K562 (cell line): ENCODE data around the gene SNX15. TPM values are rescaled to one million over a fixed set of nuclear protein-coding genes. Genes with fewer than 3 reads are reported as not detected.

Experiments used
- ATAC-seq: fragments of 200-7000 bp; cut with Tn5 transposase; 3 replicates; pipeline ENCODE4 v1.9.1; 2020; ENCODE audit warnings: moderate library complexity
- BruUV-seq: library from RNA; stranded (reverse); fragments of 400-500 nt; replicated peaks from 2 replicates; lab custom pipeline; 2021; lab: Mats Ljungman, UMichigan
- CTCF ChIA-PET: fragments of 300-600 bp; formaldehyde crosslinking; extraction: SDS; loops from one replicate; lab custom pipeline; 2021; ENCODE audit warnings: low intra/inter-chr PET ratio; lab: Yijun Ruan, JAX
- POLR2A ChIA-PET: fragments of 300-600, 350-650 bp; sonication (Branson Sonifier 250); formaldehyde crosslinking; extraction: SDS; loops from one replicate; lab custom pipeline; 2021; ENCODE audit warnings: antibody characterized with exemption, inconsistent platforms; lab: Yijun Ruan, JAX
- DNase-seq, 4 experiments: peaks; one replicate each; pipeline versions ENCODE4 v3.0.0 to v3.0.0-alpha.2; 2011 to 2018; ENCODE audit warnings: low spot score in 3 of 4, mixed read lengths in 3 of 4; ENCODE audit errors: extremely low read depth in 1 of 4
- FAIRE-seq: peaks from 2 replicates; lab custom pipeline; 2011; peaks lifted over from hg19 to GRCh38; lab: Jason Lieb, UNC
- H2AFZ ChIP-seq: 2 replicates; pipeline ENCODE4 v1.6.0; 2011; ENCODE audit warnings: low read depth, low read length, control low read depth, inconsistent platforms
- H3K27ac ChIP-seq: fragments of 200-600 bp; 3 replicates; pipeline ENCODE4 v1.8.0; 2011; ENCODE audit warnings: low read depth, mild to moderate bottlenecking, control low read depth, inconsistent platforms, low read length, moderate library complexity, mixed read lengths; ENCODE audit errors: extremely low read depth
- H3K27me3 ChIP-seq, 2 experiments: fragments of 300-600 bp in 1 of 2; 2 replicates in 1 of 2; 3 replicates in 1 of 2; pipeline versions ENCODE4 v1.6.0 to v1.8.0; 2011; ENCODE audit warnings: inconsistent platforms in 2 of 2, low read length in 2 of 2, mild to moderate bottlenecking in 1 of 2, mixed read lengths in 1 of 2, moderate library complexity in 1 of 2; ENCODE audit not compliant: control insufficient read depth in 2 of 2, insufficient read depth in 2 of 2
- H3K36me3 ChIP-seq: fragments of 300-600 bp; 3 replicates; pipeline ENCODE4 v1.8.0; 2011; ENCODE audit warnings: mild to moderate bottlenecking, low read length, inconsistent platforms; ENCODE audit not compliant: control insufficient read depth, insufficient read depth
- H3K4me1 ChIP-seq, 2 experiments: fragments of 200-600 bp in 1 of 2; replicated peaks in 1 of 2; 2 replicates in 1 of 2; 3 replicates in 1 of 2; pipeline versions ENCODE4 v1.5.1 to v1.8.0; 2011; ENCODE audit warnings: inconsistent platforms in 2 of 2, low read length in 2 of 2, mild to moderate bottlenecking in 1 of 2, mixed read lengths in 1 of 2, moderate library complexity in 1 of 2; ENCODE audit not compliant: control insufficient read depth in 2 of 2, insufficient read depth in 2 of 2
- H3K4me2 ChIP-seq: 2 replicates; pipeline ENCODE4 v1.6.1; 2011; ENCODE audit warnings: low read length, control low read depth, inconsistent platforms, mixed read lengths; ENCODE audit not compliant: insufficient read depth
- H3K4me3 ChIP-seq: fragments of 200-600 bp; sonication (generic), shearing (Covaris generic); 2 replicates; pipeline ENCODE4 v1.5.1; 2016; ENCODE audit warnings: control low read depth, inconsistent platforms
- H3K79me2 ChIP-seq: fragments of 200-600 bp; 3 replicates; pipeline ENCODE4 v1.8.0; 2011; ENCODE audit warnings: low read length, inconsistent platforms; ENCODE audit not compliant: control insufficient read depth, insufficient read depth
- H3K9ac ChIP-seq, 2 experiments: 2 replicates each; pipeline versions ENCODE4 v1.6.0 to v1.6.1; 2011; ENCODE audit warnings: low read depth in 2 of 2, low read length in 2 of 2, control low read depth in 1 of 2, inconsistent platforms in 1 of 2, mild to moderate bottlenecking in 1 of 2, mixed read lengths in 1 of 2; ENCODE audit not compliant: insufficient read depth in 1 of 2
- H3K9me1 ChIP-seq: one replicate; pipeline ENCODE4 v1.6.0; 2011; ENCODE audit warnings: inconsistent platforms, mild to moderate bottlenecking, low read length, moderate library complexity; ENCODE audit not compliant: control insufficient read depth, insufficient read depth
- H3K9me3 ChIP-seq: replicated peaks from 2 replicates; pipeline ENCODE4 v1.5.1; 2011; ENCODE audit warnings: low read depth, low read length, inconsistent platforms; ENCODE audit not compliant: control insufficient read depth, insufficient read depth
- H4K20me1 ChIP-seq: replicated peaks from 2 replicates; pipeline ENCODE4 v1.6.1; 2011; ENCODE audit warnings: low read length, inconsistent platforms, mixed read lengths; ENCODE audit not compliant: control insufficient read depth, insufficient read depth
- ATF7 ChIP-seq: fragments of 450-650 bp; IDR thresholded peaks from 2 replicates; pipeline ENCODE4 v1.7.1; 2014; ENCODE audit warnings: mild to moderate bottlenecking, moderate library complexity
- BCOR ChIP-seq: fragments of 450-650 bp; IDR thresholded peaks from 2 replicates; pipeline ENCODE4 v1.6.1; 2016
- CEBPG ChIP-seq, 3 experiments: fragments of 200-800 bp in 1 of 3; sonication (Bioruptor generic) in 1 of 3; sonication (generic) in 1 of 3; formaldehyde crosslinking in 1 of 3; IDR thresholded peaks in 2 of 3; conservative IDR thresholded peaks in 1 of 3; 2 replicates each; pipeline versions ENCODE4 v1.6.1 to v1.8.0; 2016 to 2022; ENCODE audit warnings: missing compliant biosample characterization in 2 of 3, missing genetic modification characterization in 2 of 3, mild to moderate bottlenecking in 1 of 3, missing genetic modification reagents in 1 of 3
- CGGBP1 ChIP-seq: fragments of 250-450 bp; sonication (Bioruptor Pico); IDR thresholded peaks from 2 replicates; pipeline ENCODE4 v1.9.0; 2021; ENCODE audit warnings: mild to moderate bottlenecking
- EZH2 ChIP-seq: IDR thresholded peaks from 2 replicates; pipeline ENCODE4 v1.6.1; 2012; ENCODE audit warnings: low read depth, mild to moderate bottlenecking, inconsistent platforms, low read length, borderline replicate concordance
- HDAC2 ChIP-seq: fragments of 450-650 bp; IDR thresholded peaks from 2 replicates; pipeline ENCODE4 v1.6.1; 2016; ENCODE audit warnings: mild to moderate bottlenecking
- KDM1A ChIP-seq, 2 experiments: fragments of 450-650 bp; IDR thresholded peaks; 2 replicates each; pipeline ENCODE4 v1.6.1; 2016; ENCODE audit warnings: mild to moderate bottlenecking in 2 of 2
- MCM3 ChIP-seq: fragments of 450-650 bp; IDR thresholded peaks from 2 replicates; pipeline ENCODE4 v1.6.1; 2016
- RBM25 ChIP-seq: fragments of 200-400 bp; formaldehyde crosslinking; IDR thresholded peaks from 2 replicates; pipeline ENCODE4 v1.6.1; 2018; ENCODE audit warnings: low read length, low read depth, moderate library complexity; ENCODE audit not compliant: severe bottlenecking
- ZC3H11A ChIP-seq: IDR thresholded peaks from 2 replicates; pipeline ENCODE4 v1.6.1; 2012; ENCODE audit warnings: low read depth, low read length, improper control_type of control experiment
- ZNF197 ChIP-seq: fragments of 200-800 bp; sonication (Bioruptor generic); IDR thresholded peaks from 2 replicates; pipeline ENCODE4 v1.6.1; 2016; ENCODE audit warnings: low read depth, missing genetic modification characterization, missing compliant biosample characterization
- ZNF217 ChIP-seq: sonication (generic); formaldehyde crosslinking; IDR thresholded peaks from 2 replicates; pipeline ENCODE4 v1.8.0; 2022; ENCODE audit warnings: mild to moderate bottlenecking, missing genetic modification reagents
- ZNF311 ChIP-seq: fragments of 250-450 bp; sonication (Bioruptor Pico); IDR thresholded peaks from 2 replicates; pipeline ENCODE4 v1.4.0; 2020; ENCODE audit warnings: mild to moderate bottlenecking, moderate library complexity
- ZNF445 ChIP-seq: fragments of 250-450 bp; sonication (Bioruptor Pico); IDR thresholded peaks from 2 replicates; pipeline ENCODE4 v1.4.0; 2020; ENCODE audit warnings: low read depth, mild to moderate bottlenecking, moderate library complexity
- ZNF561 ChIP-seq: fragments of 450-650 bp; formaldehyde crosslinking; conservative IDR thresholded peaks from 2 replicates; pipeline ENCODE4 v1.4.0; 2020; ENCODE audit warnings: mild to moderate bottlenecking, moderate library complexity
- WGBS: fragments of 100-300 bp; shearing (Covaris generic); methylation state at CpG from one replicate; pipeline ENCODE4 v1.1.6; 2016; ENCODE audit warnings: low coverage, mixed read lengths; ENCODE audit not compliant: insufficient coverage; ENCODE audit errors: missing lambda C conversion rate; 5-methylcytosine and 5-hydroxymethylcytosine counted together
- in situ Hi-C: fragments of 300-500 bp; cut with MboI; formaldehyde crosslinking; loops from 4 replicates; pipeline ENCODE4 v1.15.0; 2018; ENCODE audit warnings: inconsistent platforms, mixed read lengths
- intact Hi-C: fragments of 100-400 bp; cut with micrococcal nuclease; formaldehyde crosslinking; loops from 2 replicates; pipeline ENCODE4 v1.14.2; 2022
- polyA plus RNA-seq, 8 experiments: library from polyadenylated mRNA; depleted of rRNA in 4 of 8; stranded (reverse) in 5 of 8; unstranded in 3 of 8; fragments of >200 nt; fragmentation: Nextera tagmentation in 2 of 8; fragmentation: Illumina TruSeq in 1 of 8; extraction: Ambion mirVana in 2 of 8; extraction: Trizol in 1 of 8; gene quantifications; 2 replicates each; pipeline versions ENCODE4 v1.2.1 to v1.2.3, GENCODE V29; 2011 to 2014; ENCODE audit warnings: inconsistent platforms in 1 of 8, missing spikeins in 1 of 8
- total RNA-seq, 7 experiments: library from RNA; depleted of rRNA in 6 of 7; stranded (reverse); fragments of >200 nt in 6 of 7; fragmentation: Illumina TruSeq in 2 of 7; extraction: Trizol in 2 of 7; gene quantifications; 2 replicates each; pipeline versions ENCODE4 v1.2.1 to v1.2.3, GENCODE V29; 2011 to 2021; ENCODE audit warnings: low replicate concordance in 1 of 7

Gene SNX15
- total and polyA plus RNA-seq, 9 of the 15 experiments (the other 6 are each of a cell fraction or from before 2014, with no cell fraction given), result 1.8 to 27.8 (median 15.2) TPM

GRCh38 chr11:65026810-65027209, 429 bp upstream of the SNX15 start:
- no peaks in the 10 kb centered on the region for H3K9me3 ChIP-seq
- no peaks in the 10 kb centered on the region for H3K27me3 ChIP-seq
- peak overlapping the region; percentile 99 for H2AFZ ChIP-seq
- peak overlapping the region; percentile 71 to 88; a peak in 3 of 4 replicates for H3K9ac ChIP-seq
- H3K4me1 ChIP-seq, result peaks cover 16 to 28% of the 10 kb centered on the region in 2 experiments; a peak in 4 of 5 replicates
- no peak for TF ChIP-seq MCM3
- TF ChIP-seq CEBPG (CRISPR knock-in tag; IDR thresholded peaks at IDR 0.05), result no peak
- TF ChIP-seq CEBPG (tag; conservative IDR thresholded peaks at IDR 0.05 in 1 of 2, IDR thresholded peaks at IDR 0.05 in 1 of 2), result no peak
- TF ChIP-seq ZNF197, result 0 out of 2 replicates have a peak, but pooled peaks have one; percentile 13
- TF ChIP-seq BCOR, result peak; percentile 67; the same call in 1 of the 2 replicates
- TF ChIP-seq ZNF445 (CRISPR knock-in tag), result no peak
- 0 out of 2 replicates have a peak, but pooled peaks have one; percentile 25 for TF ChIP-seq ZNF561 (CRISPR knock-in tag)
- no peak for TF ChIP-seq EZH2
- 0 out of 2 replicates have a peak, but pooled peaks have one; percentile 29 for TF ChIP-seq HDAC2
- TF ChIP-seq RBM25, result peak; percentile 59
- TF ChIP-seq ATF7, result no peak
- peak; percentile 34 to 54; a peak in 3 of 4 replicates for TF ChIP-seq KDM1A (IDR thresholded peaks at IDR 0.05)
- TF ChIP-seq CGGBP1 (CRISPR knock-in tag), result no peak
- no peak for TF ChIP-seq ZNF217 (CRISPR knock-in tag)
- TF ChIP-seq ZC3H11A, result no peak
- no peak for TF ChIP-seq ZNF311 (CRISPR knock-in tag)
- peaks cover 3% of the 10 kb centered on the region; the same call in 1 of the 3 replicates for H3K36me3 ChIP-seq
- H3K27ac ChIP-seq, result peak overlapping the region; percentile 84; the same call in 2 of the 3 replicates
- DNase-seq, result no peak
- CTCF ChIA-PET, result no interaction called here
- H3K4me3 ChIP-seq, result peak overlapping the region; percentile 55
- no peak for FAIRE-seq
- 16% methylated on average over 10 of the region's 10 CpGs for whole genome bisulfite sequencing
- no peaks in the 10 kb centered on the region for H4K20me1 ChIP-seq
- in situ Hi-C loops (no loop called here), intact Hi-C loops (loop anchor here (5.0 kb wide), 1 partner anchor 55 kb away; the partner anchor contains the start of genes CDCA5 and ZFPL1)
- no peaks in the 10 kb centered on the region for H3K9me1 ChIP-seq
- POLR2A ChIA-PET, result interaction anchor here (0.6 to 2.9 kb wide), 5 partner anchors 12 to 95 kb away, joined by 3 to 19 read pairs (median 4); partner anchors contain the start of genes ARL2, BATF2 and CDCA5
- peak; percentile 16 for ATAC-seq
- peak overlapping the region; percentile 80 for H3K4me2 ChIP-seq
- peaks cover 9% of the 10 kb centered on the region; the same call in 2 of the 3 replicates for H3K79me2 ChIP-seq
- BruUV-seq, result no TSS peak
